Measurements from ENCODE around the gene SYNPR.

Gene SYNPR

DNA sequence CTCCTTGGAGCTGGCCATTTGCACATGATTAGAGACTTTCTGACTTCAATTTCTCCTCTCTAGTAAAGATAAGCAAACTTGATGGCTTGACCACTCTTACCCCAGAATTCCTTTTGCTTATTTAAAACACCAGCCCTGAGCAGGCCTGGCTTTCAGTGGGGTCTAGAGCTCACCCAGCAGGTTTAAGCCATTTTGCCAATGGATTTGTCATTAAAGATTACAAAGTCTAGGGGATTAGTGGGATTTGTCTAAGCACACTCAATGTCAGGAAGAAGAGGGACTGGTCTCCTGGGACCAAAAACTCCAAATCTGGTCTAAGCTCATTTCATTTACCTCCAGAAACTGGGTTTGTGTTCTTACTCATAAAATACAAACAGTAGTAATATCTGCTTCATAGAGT is 317.1 kb downstream of the SYNPR start:
- TF ChIP-seq, protein P1, sequence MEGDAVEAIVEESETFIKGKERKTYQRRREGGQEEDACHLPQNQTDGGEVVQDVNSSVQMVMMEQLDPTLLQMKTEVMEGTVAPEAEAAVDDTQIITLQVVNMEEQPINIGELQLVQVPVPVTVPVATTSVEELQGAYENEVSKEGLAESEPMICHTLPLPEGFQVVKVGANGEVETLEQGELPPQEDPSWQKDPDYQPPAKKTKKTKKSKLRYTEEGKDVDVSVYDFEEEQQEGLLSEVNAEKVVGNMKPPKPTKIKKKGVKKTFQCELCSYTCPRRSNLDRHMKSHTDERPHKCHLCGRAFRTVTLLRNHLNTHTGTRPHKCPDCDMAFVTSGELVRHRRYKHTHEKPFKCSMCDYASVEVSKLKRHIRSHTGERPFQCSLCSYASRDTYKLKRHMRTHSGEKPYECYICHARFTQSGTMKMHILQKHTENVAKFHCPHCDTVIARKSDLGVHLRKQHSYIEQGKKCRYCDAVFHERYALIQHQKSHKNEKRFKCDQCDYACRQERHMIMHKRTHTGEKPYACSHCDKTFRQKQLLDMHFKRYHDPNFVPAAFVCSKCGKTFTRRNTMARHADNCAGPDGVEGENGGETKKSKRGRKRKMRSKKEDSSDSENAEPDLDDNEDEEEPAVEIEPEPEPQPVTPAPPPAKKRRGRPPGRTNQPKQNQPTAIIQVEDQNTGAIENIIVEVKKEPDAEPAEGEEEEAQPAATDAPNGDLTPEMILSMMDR (IDR thresholded peaks at IDR 0.05; ENCODE audit: low read depth, low read length): no peak
- H3K4me3 ChIP-seq (replicated peaks in 1 of 2; ENCODE audit: low read depth in 2 of 2, low read length in 2 of 2): no peak overlapping the region
- DNase-seq (ENCODE audit: low read depth in 2 of 2): no peak

DNA sequence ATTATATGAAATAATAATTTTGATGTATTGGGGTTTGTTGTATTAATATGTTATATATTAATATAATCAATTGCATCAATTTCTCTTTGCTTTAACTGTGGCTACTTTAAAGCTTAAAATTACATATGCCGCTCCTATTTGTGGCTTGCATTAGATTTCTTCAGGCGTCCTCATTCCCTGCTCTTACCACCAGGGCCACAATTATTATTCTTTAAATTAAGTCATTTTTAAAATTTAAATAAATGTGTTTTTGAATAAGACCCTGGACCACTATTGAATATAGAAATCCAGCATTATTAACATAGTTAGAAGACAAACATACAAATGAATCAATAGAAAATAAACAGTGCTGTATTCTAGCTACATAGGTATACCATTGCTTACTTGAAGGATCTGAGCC is 318.9 kb downstream of the SYNPR start:
- H3K4me3 ChIP-seq (replicated peaks in 1 of 2; ENCODE audit: low read depth in 2 of 2, low read length in 2 of 2): no peak overlapping the region
- TF ChIP-seq, protein P1 (IDR thresholded peaks at IDR 0.05; ENCODE audit: low read depth, low read length): no peak

DNA sequence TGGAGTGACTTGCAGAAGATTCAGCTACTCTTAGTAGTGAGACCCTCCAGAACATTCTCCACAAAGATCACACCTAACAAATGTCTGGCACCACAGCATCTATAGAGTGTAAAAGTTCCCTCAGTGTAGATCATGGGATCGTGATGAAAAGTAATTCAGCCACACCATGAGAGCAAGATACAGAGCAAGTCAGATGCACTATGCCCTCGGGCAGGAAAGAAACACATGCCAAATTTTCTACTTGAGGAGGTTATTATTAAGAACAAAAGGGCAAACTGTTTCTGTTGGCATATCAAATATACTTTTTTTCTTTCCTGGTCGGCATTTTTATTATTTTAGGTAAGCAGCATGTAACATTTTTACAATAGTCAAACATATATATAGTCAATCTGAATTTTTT is 329.6 kb downstream of the SYNPR start:
- TF ChIP-seq, protein P1 (IDR thresholded peaks at IDR 0.05; ENCODE audit: low read depth, low read length): no peak
- no peak for DNase-seq (ENCODE audit: low read depth in 2 of 2)
- H3K4me3 ChIP-seq (replicated peaks in 1 of 2; ENCODE audit: low read depth in 2 of 2, low read length in 2 of 2): no peak overlapping the region

More for the DNA sequence above, 318.9 kb downstream of the SYNPR start:
- DNase-seq (ENCODE audit: low read depth in 2 of 2): no peak

DNA sequence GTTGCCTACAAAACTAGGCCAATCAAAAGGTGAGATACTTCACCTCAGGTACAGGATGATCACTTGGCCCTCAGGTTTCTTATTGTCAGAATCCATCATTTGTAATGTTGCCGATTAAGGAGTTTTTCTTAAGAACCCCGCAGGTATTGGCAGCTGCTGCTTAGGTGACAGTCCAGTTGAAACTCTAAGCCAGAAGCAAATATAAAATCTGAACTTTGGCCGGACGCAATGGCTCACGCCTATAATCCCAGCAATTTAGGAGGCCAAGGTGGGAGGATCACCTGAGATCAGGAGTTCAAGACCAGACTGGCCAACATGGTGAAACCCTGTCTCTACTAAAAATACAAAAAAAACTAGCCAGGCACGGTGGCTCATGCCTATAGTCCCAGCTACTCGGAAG is 331.3 kb downstream of the SYNPR start:
- no peak overlapping the region for H3K4me3 ChIP-seq (replicated peaks in 1 of 2; ENCODE audit: low read depth in 2 of 2, low read length in 2 of 2)
- DNase-seq (ENCODE audit: low read depth in 2 of 2): no peak
- TF ChIP-seq, protein P1 (IDR thresholded peaks at IDR 0.05; ENCODE audit: low read depth, low read length): no peak

DNA sequence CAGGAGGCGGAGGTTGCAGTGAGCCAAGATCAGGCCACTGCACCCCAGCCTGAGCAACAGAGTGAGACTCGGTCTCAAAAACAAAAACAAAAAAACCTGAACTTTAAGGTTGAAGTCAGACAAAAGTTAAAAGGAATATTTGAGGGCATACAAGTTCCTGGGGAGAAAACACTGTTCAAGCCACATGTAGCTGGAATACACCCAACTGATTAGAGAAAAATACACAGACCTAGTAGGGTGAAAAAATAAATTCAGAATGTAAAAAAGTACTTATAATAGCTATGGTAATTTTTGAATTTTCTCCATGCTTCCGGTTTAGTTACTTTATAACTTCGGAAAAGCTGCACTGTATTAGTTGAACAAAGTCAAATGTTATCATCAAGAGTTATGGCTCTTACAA is 331.7 kb downstream of the SYNPR start:
- no peak overlapping the region for H3K4me3 ChIP-seq (replicated peaks in 1 of 2; ENCODE audit: low read depth in 2 of 2, low read length in 2 of 2)
- TF ChIP-seq, protein P1 (IDR thresholded peaks at IDR 0.05; ENCODE audit: low read depth, low read length): no peak
- no peak for DNase-seq (ENCODE audit: low read depth in 2 of 2)

DNA sequence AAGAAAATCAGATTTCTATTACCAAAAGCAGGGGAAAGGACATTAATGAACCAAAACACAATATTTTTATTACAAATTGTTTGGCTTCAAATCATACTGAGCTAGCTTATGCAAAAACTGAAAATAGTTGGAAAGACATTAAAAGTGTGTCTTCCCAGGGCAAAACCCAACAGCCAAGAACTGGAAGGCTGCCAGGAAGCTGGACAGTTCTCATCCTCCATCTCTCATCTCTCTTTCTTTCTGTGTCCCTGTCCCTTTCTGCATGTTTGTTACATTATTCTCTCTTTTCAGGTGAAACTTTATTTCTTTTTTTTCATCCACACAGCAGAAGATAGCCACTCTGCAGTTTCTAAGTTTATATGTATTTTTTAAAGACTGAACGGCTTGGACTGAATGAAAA is 333.3 kb downstream of the SYNPR start:
- no peak overlapping the region for H3K4me3 ChIP-seq (replicated peaks in 1 of 2; ENCODE audit: low read depth in 2 of 2, low read length in 2 of 2)
- TF ChIP-seq, protein P1 (IDR thresholded peaks at IDR 0.05; ENCODE audit: low read depth, low read length): no peak
- DNase-seq (ENCODE audit: low read depth in 2 of 2): peak in 1 of 2 donors; percentile 3

DNA sequence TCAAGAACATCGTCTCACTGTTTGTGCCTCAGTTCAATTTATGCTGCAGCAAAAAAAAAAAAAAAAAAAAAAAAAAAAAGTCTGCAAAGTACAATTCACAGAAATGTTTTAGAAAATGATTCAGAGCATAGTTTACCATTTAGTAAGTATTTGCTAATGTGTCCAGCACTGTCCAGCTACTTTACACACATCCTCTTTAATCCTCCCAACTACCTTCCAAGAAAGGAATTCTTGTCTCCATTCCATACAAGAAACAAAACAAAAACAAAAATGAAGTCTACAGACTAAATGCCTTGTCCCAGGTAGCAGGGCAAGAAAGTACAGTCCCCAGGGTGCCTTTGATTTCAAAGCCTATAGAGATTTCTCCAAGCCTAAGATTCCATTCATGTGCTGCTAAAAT is 335.5 kb downstream of the SYNPR start:
- TF ChIP-seq, protein P1 (IDR thresholded peaks at IDR 0.05; ENCODE audit: low read depth, low read length): no peak
- DNase-seq (ENCODE audit: low read depth in 2 of 2): peak in 1 of 2 donors; percentile 67
- H3K4me3 ChIP-seq (replicated peaks in 1 of 2; ENCODE audit: low read depth in 2 of 2, low read length in 2 of 2): no peak overlapping the region
